NCI-H2107 treated with DMSO at 0.1 percent for 48 hours (cell line): Measurements from ENCODE around the gene MACROD2.

Experiments used
- DNase-seq: peaks from one replicate; lab custom pipeline; 2025; ENCODE audit not compliant: unreplicated experiment; lab: John Stamatoyannopoulos, UW

MACROD2 gene

DNA sequence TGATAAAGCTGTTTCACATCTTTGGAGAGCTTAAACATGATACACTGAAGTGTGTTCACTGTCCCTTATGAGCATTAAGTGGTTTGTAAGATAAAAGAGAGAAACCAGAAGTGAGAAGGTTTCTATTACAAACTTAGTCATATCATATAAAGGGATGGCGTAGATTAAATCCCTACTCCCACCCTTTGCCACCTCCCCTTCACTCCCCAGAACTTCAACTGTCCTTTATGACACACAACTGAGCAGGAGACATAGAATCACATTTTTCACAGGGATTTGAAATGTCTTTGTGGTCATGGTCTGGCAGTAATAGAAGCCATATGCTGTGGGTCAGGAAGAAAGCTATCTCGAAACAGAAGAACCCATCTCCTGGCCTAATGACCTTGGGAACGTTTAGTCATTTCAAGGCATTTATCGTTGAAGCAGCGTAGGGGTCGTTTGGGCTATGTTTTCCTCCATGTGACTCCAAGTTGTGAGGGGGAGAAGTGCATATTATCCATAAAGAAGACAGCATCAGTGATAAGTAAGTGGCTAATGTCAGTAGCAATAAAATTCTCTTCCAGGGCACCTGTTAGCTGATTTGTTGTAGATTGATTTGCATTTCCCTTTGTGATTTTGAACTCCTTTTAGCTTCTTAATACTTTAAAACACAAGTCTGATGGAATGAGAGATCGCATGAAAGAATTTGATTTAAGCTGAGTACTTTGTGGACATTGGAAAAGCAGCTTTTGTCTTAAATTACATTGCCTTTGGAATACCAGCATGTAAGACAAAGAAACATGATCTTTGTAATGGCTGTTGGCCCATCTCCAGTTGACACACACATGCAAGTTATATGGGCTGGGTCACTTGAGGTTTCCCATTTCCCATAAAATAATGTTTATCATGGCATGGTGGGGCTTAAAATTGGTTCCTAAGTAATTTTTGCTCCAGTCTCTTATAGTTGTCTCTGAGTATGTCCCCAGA is 843.6 kb downstream of the MACROD2 start:
- no peak for DNase-seq

DNA sequence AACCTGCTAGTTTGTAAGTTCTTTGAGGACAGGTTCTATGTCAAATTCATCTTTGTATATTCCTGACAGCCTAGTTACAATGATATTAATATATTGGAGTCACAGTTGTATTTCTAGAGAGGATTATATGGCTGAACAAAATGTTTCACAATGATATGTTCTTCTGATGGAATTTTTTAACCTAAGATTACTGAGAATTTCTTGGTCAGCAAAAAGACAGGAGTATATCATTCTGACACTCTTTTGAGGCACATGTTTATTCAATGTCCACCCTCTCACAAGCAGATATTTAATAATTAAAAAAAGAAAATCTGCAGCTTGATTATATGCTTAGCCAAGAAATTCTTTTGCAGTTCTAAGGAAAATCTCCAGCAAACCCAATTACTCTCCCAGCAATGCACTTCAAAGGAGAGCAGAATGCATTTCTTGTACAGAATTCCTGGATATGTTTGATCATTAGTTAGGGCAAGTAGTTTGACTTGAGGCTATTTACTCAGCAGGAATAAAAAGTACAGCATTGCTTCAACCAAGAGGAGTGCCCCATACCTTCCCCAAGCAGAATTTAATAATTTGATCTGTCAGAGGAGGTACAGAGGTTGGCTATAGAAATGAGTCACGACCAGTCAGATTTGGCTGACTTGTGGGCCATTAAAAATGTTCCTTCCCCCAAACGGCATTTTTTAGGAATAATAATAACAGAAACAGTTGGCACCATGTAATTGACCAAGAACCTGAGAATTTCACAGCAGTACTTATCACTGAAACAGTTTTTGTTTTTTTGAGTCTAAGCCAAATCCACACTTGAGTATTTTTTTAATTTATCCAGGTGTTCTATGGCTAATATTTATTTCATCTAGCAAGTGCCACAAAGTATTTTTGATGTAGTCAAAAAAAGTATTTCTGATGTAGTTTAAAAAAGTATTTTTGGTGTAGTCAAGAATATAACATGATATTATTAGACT is 850.2 kb downstream of the MACROD2 start:
- DNase-seq, result no peak

DNA sequence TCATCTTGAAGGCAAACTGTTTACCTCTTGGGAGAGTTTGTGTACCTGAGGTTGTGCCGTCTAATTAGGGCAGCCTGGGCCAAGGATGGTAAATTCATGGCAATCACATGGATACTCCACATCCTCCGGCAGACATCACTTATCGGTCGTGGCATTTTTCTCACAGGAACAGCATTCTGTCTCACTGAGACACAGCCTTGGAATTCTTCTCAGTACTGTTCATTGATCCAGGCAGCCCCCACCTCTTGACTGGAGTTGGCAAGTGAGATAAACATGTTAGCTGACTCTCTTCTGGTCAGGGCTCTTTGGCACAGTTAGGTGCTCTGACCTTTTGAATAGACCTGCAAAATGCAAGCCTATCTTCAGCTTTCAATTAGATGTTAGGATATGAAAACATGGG is 853.5 kb downstream of the MACROD2 start:
- DNase-seq, result no peak

DNA sequence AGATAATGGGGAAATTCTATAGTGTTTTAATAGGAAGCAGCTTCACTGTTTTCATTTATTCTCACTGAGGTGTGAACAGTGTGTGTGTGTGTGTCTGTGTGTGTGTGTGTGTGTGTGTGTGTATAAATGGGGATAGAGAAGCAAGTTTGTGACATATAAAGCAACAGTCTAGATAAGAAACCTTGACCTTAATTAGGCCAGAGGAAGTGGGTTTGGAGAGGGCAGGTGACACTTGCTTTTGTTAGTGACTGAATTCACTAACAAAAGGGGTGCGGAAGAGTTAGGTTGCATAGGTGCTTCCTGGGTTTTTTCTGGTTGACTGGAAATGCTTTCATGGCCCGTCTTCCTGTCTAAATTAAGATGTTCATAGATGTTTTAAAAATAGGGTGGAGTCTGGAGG is 857.8 kb downstream of the MACROD2 start:
- DNase-seq, result peak; percentile 11

DNA sequence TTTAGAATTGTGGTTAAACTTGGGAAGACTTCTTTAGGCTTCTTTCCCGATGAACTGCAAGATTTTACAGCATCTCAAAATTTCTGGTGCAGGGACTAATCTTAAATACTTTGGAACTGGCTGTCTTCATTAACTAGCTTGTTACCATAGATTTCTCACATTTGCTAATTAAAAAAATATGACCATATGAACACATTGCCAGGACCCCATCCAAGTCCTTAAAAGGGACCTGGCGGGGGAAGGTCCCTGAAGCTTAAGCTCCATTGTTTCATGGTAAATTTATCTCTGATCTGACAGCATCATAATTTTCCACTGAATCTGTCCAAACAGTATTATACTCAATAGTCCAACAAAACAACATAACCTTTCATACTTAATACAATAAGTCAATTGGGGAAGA is 859.9 kb downstream of the MACROD2 start:
- no peak for DNase-seq

DNA sequence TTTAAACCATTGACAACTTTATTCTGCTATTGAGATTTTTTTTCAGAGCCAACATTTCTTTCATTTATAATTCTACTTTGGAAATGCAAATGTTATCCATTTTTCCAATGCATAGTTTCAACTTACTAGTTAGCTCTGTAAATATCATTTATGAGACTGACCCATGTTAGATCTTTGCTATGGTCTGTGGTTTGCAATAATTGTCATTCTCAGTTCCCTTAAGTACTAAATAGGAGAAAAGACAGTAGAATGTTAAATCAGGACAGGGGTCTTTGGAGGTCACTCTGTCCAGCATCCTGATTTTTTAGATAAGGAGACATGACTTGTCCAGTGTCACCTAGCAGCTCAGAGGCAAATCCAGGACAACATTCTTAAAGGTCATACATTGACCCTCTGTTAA is 864.3 kb downstream of the MACROD2 start:
- DNase-seq, result no peak

DNA sequence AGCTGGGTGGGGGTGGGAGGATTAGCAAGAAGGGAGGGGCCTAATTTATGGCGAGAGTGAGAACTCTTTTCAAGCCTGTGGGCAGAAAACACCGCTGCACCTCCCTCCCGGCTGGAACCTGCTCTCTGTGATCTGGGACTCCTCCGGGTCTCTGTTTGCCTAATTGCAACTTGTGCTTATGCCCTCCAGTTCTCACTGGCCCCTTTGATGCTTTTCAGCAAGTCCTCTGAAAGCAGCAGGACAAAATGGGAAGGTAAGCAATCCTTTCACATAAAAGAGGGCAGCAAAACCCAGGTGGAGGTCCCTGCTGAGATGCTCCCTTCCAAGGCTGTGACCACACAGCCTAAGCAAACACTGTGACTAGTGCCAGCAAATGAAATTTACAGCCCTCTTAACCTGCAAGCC is 865.1 kb downstream of the MACROD2 start:
- peak; percentile 44 for DNase-seq

DNA sequence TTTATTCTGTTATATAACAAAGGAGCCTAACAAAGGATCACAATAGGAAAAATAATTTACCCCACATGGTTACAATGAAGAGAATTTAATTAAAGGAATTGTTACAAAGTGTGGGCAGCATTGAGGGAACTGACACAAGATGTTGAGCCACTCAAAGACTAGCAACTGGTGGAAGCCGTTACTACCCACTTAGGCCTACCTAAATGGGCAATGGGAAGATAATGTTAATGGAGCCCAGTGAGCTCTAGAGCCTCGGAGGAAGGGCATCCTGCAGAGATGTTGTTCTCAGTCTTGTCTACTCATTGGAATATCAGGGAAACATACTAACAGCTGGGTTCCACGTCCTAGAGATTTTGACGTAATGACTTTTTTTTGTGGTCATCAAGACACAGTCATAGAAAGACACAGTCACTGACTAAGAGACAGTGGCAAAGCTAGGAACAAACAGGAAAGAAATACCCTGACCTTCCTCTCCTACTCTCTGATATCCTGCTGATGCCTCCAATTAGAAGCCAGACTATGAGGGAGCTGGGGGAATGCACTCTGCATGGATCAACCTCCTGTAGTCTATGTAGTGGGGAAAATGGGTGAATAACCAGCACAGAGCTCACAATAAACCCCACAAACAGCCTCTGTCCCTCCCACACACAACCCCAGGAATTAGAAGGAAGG is 865.8 kb downstream of the MACROD2 start:
- DNase-seq, result no peak

DNA sequence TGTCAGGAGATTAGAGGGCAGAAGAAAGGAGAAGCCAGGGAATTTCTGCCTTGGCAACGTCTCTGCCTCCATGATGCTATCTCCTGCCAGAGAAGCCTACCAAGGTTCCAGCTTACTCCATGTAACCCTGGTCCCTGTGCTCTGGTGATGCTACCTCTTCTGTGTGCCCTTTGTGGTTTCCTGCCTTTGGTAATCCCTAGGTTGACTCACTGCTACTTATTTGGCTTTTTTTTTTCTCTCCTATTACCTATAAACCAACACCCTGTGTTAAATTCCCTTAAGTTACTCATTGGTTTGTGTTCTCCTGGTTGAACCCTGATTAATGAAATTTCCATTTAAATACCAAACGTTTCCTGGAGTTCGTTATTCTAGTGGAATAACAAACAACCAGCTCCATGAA is 869.9 kb downstream of the MACROD2 start:
- DNase-seq, result no peak

DNA sequence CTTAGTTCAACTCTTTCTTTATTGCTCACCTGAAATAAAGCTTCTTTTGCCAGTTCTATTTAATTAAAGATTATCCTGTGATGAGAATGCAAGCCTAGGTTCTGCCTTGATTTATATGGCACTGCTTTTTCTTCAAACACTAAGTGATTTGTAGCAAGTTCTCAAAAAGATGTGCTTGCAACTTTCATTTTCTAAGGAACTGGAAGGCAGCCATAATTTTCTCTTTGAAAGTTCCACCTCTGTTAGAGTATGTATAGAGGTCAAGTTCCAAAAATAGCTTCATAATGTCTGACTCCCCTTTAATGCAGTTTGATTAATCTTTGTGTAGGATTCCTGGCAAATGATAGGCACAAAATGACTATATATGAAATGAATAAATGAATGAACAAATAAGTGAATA is 870.4 kb downstream of the MACROD2 start:
- DNase-seq, result no peak

DNA sequence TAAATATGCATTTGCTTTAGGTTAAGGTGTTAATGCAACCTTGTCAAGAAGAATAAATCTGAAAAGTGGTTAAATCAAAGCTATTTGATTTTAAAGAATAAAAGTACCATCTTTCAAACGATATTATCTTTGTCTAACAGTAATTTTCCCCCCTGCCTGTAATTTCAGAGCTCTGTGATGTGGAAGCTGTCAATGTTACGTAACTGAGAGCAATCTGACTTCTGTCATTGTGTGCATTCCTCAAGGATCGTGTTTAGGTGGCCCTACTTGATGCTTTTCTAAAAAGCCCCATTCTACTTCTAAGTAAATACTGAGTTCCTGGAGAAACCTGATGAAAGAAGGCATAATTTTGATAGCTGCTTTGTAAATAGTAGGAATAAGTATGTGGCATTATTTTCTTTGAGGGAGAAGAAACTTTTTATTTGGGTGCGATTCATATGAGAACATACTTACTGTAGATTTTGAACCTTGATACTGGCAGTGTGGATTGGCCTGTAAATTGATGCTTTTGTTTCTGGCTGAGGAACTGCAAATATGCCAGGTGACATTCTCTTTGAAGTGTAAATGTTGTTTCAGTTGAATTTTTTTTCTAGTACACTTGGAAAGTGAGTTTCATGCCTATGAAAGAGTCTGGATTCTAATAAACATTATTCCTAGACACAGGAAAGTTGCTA is 871.7 kb downstream of the MACROD2 start:
- no peak for DNase-seq

DNA sequence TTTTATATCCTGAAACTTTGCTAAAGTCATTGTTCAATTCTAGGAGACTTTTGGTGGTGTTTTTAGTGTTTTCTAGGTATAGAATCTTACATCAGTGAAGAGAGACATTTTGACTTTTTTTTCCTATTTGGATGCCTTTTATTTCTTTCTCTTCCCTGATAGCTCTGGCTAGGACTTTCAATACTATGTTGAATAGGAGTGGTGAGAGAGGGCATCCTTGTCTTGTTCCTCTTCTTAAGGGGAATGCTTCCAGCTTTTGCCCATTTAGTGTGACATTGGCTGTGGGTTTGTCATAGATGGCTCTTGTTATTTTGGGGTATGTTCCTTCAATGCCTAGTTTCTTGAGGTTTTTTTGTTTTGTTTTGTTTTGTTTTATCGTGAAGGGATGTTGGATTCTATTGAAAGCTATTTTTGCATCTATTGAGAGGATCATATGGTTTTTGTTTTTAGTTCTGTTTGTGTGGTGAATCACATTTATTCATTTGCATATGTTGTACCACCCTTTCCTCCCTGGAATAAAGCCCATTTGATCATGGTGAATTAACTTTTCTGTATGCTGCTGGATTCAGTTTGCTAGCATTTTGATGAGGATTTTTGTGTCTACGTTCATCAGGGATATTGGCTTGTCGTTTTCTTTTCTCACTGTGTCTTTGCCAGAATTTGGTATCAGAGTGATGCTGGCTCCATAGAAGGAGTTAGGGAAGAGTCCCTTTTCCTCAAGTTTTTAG is 882.1 kb downstream of the MACROD2 start:
- no peak for DNase-seq

DNA sequence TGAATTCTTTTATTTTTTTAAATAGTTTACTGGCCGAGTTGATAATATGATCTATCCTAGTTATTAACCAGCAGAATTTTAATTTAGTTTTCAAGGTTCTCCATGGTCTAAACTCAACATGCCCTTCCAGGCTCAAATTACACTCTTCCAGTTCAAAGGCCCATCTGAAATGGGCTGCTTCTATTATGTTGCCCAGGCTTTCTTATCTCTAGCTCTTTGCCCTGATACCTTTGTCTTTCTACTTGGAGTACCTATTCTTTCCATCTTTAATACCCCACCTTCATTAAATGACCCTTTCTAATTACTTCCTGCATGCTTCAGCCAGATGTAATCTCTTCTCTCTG is 883.3 kb downstream of the MACROD2 start:
- no peak for DNase-seq

DNA sequence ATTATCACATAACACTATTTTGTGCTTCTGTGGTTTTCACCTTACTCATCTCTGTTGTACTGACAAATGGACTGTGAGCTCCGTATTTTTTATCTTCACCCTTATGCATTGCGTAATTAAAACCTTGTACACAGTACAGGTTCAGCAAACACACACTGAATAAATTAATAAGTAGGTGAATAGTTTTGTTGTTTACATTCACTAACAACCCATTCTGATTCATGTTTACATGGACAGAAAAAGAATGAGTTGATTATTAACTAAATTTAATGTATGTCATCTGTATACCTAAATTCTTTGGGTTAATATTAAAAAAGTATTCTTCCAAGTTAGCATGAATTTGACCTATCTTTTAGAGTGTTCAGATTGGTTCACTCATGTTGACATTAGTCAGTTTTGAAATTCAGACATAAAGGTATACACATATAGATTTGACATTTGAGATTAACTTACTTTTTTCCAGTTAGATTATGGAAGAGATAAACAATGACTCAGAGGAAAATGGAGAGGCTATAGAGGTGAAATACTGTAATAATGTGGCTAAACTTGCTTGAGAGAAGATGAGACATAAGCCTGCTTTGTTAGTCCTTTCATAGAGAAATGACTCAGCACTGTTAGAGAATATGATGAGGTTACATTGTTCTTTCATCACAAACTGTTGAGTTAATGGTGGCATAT is 883.8 kb downstream of the MACROD2 start:
- no peak for DNase-seq

DNA sequence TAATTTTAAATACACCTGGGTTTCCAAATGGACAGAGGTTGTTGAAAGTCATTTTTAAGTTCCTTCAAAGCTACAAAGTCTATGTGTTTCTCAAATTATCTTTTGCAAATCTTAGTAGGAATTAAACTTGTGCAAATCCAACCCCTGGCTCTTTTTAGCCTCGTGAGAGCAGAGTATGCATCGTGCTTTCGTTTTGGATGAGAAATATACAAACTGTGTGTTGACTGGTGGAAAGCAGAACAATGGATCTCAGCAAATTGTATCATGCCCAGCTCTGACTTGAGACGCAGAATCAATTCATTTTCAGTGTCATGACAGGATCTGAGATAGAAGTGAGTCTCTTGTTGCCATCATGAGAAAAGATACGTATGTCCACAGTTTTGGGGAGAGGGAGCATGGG is 884.5 kb downstream of the MACROD2 start:
- no peak for DNase-seq

DNA sequence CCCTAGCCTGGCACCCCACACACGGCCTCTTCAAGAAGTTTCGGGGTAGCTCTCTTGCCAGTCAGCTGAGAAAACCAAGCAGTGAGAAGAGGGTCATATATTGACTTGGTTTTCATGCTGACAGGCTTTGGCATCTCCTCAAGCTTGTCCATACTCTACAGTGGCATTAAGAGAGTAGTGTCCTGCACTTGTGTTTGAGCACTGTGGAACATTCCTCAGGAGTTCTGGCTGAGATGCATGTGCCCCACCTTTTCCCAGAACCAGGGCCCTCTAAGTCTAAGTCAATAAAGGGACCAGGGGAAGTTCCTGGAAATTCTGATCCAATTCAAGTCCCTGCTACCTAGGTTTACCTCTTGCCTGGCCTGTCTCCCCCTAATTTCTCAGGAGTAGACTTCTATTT is 886.2 kb downstream of the MACROD2 start:
- DNase-seq, result no peak

DNA sequence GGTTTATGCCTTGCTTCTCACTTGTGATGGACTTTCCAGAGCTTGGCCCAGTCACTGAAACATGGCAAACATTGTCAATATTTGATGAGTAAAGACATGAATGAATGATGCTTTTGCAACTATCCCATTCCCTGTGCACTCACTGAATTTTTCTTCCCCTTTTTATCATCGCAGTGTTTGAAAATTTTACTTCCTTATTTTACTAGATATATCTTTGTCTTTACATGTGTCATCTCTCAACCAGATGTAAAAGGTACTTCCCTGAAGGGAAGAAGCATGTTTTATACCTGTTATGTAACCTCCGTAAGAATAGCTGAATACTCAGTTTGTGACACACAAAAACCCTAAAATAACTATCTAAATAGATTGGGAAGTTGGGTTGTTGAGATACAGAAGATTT is 886.8 kb downstream of the MACROD2 start:
- DNase-seq, result no peak

DNA sequence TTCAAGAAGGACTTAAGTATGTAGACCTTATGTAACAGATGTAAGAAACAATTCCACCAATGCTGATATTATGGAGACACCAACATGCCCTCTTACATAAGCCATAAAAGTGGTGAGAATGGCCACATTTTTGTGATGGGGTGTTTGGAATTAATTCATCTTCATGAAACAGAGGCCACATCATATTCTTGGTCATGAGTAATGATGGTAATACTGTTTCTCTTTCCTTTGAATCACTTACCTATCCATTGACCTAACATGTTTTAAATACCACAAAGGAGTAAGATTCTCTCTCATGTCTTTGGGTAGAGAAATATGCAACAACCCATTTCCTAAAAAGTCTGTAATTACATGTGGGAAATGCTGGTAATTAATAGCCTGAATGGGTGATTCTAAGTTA is 887.5 kb downstream of the MACROD2 start:
- DNase-seq, result no peak

DNA sequence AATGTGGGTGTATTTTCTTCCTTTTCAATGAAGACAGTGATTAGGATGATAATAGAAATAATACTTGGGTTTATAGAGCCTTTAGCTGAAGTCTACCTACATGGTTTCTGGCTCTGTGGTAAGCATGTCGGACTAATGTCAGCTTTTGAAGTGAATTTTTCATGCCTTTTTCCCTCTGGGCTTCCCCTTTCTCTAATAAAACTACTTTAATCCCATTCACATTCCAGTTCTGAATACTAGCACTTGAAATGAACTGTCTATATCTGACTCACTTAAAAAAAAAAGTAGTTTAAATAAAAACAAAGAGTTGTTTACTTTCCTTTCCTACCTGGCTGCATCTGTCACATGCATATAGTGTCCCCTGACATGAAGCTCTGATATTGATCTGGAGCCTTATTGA is 888.0 kb downstream of the MACROD2 start:
- DNase-seq, result no peak

DNA sequence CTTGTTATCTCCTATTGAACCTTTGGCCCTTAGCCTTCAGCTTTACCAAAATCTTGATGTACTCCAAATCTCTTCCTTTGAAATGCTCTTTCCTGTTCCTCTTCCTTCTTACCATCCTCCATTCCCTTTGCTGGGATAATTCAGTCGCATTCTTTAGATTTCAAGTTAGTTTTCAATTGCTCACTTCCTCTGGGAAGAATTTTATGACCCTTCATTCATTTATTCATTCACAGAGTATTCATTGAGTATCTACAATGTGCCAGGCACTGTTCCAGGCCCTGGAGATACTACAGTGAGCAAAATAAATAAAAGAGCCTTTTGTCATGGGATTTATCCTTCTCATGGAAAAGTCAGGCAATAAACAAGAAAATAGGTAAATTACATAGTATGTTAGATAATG is 890.3 kb downstream of the MACROD2 start:
- DNase-seq, result no peak
